PC-3 (cell line): ENCODE results near the gene ENTPD2. TPM values are rescaled to one million over a fixed set of nuclear protein-coding genes. Genes with fewer than 3 reads are reported as not detected.

Source experiments
- ATAC-seq: fragments of 200-7000 bp; cut with Tn5 transposase; 2 replicates; pipeline ENCODE4 v1.9.1; 2020; ENCODE audit warnings: mild to moderate bottlenecking, moderate library complexity
- BruUV-seq: library from RNA; stranded (reverse); fragments of 400-500 nt; replicated peaks from 2 replicates; lab custom pipeline; 2021; lab: Mats Ljungman, UMichigan
- CTCF ChIA-PET: fragments of 300-600 bp; sonication (Branson Sonifier 250); formaldehyde crosslinking; loops from one replicate; lab custom pipeline; 2022; ENCODE audit warnings: antibody characterized with exemption; lab: Charles Lee
- POLR2A ChIA-PET: fragments of 300-600 bp; sonication (Branson Sonifier 250); formaldehyde crosslinking; loops from one replicate; lab custom pipeline; 2022; ENCODE audit warnings: antibody characterized with exemption; ENCODE audit not compliant: unreplicated experiment; lab: Charles Lee
- DNase-seq: peaks from one replicate; pipeline ENCODE4 v3.0.0-alpha.2; 2015
- H2AFZ ChIP-seq: fragments of 300-600 bp; sonication (generic); 2 replicates; pipeline ENCODE4 v1.6.0; 2016; ENCODE audit warnings: antibody characterized with exemption, low read length
- H3F3A ChIP-seq: fragments of 300-600 bp; sonication (generic); one replicate; pipeline ENCODE4 v1.6.0; 2017; ENCODE audit warnings: antibody characterized with exemption, low read length, control low read depth, mild to moderate bottlenecking; ENCODE audit not compliant: unreplicated experiment
- H3K27ac ChIP-seq: fragments of 300-600 bp; sonication (generic); 2 replicates; pipeline ENCODE4 v1.5.1; 2016; ENCODE audit warnings: mild to moderate bottlenecking, low read length
- H3K27me3 ChIP-seq: fragments of 300-600 bp; sonication (generic); 2 replicates; pipeline ENCODE4 v1.6.1; 2016; ENCODE audit warnings: low read length, mixed read lengths
- H3K36me3 ChIP-seq: fragments of 300-600 bp; sonication (generic); 2 replicates; pipeline ENCODE4 v1.6.1; 2016; ENCODE audit warnings: low read depth, mixed run types, low read length, mixed read lengths
- H3K4me1 ChIP-seq: fragments of 300-600 bp; sonication (generic); 2 replicates; pipeline ENCODE4 v1.5.1; 2016; ENCODE audit warnings: low read length; ENCODE audit not compliant: insufficient read depth
- H3K4me2 ChIP-seq: fragments of 300-600 bp; sonication (generic); 2 replicates; pipeline ENCODE4 v1.6.0; 2016; ENCODE audit warnings: low read length
- H3K4me3 ChIP-seq: fragments of 300-600 bp; sonication (generic); 2 replicates; pipeline ENCODE4 v1.5.1; 2016; ENCODE audit warnings: mild to moderate bottlenecking, low read length, mixed read lengths
- H3K79me2 ChIP-seq: fragments of 300-600 bp; sonication (generic); 2 replicates; pipeline ENCODE4 v1.6.1; 2017; ENCODE audit warnings: low read length, mixed read lengths
- H3K9ac ChIP-seq: fragments of 300-600 bp; sonication (generic); 2 replicates; pipeline ENCODE4 v1.6.0; 2016; ENCODE audit warnings: mild to moderate bottlenecking, low read length
- H3K9me2 ChIP-seq: fragments of 300-600 bp; sonication (generic); replicated peaks from 2 replicates; pipeline ENCODE4 v1.6.1; 2016; ENCODE audit warnings: mixed run types, low read length, mixed read lengths
- H3K9me3 ChIP-seq: fragments of 300-600 bp; sonication (generic); 2 replicates; pipeline ENCODE4 v1.6.1; 2016; ENCODE audit warnings: low read length, mixed read lengths
- H4K20me1 ChIP-seq: fragments of 300-600 bp; sonication (generic); 2 replicates; pipeline ENCODE4 v1.6.1; 2016; ENCODE audit warnings: low read length, mixed read lengths
- EZH2 ChIP-seq: fragments of 300-600 bp; sonication (generic); IDR thresholded peaks from one replicate; pipeline ENCODE4 v1.6.1; 2017; ENCODE audit warnings: antibody characterized with exemption, mild to moderate bottlenecking, low read length; ENCODE audit not compliant: unreplicated experiment
- EZH2phosphoT487 ChIP-seq: fragments of 300-600 bp; sonication (generic); IDR thresholded peaks from 2 replicates; pipeline ENCODE4 v1.6.1; 2018; ENCODE audit warnings: mild to moderate bottlenecking, antibody characterized with exemption, low read length, borderline replicate concordance
- intact Hi-C: fragments of 100-400 bp; cut with micrococcal nuclease; formaldehyde crosslinking; loops from 2 replicates; pipeline ENCODE4 v1.9.0; 2023
- total RNA-seq: library from RNA; depleted of rRNA; stranded (reverse); fragments of >200 nt; gene quantifications from 2 replicates; pipeline ENCODE4 v1.2.3, GENCODE V29; 2014
- TF ChIP-seq, protein P1 (sequence below): fragments of 300-600 bp; sonication (generic); conservative IDR thresholded peaks from 2 replicates; pipeline ENCODE4 v1.5.1; 2017; ENCODE audit warnings: antibody characterized with exemption, low read depth, mild to moderate bottlenecking, low read length

The ENTPD2 gene
- total RNA-seq, 1 experiment from 2014 or later: 1.3 TPM

DNA sequence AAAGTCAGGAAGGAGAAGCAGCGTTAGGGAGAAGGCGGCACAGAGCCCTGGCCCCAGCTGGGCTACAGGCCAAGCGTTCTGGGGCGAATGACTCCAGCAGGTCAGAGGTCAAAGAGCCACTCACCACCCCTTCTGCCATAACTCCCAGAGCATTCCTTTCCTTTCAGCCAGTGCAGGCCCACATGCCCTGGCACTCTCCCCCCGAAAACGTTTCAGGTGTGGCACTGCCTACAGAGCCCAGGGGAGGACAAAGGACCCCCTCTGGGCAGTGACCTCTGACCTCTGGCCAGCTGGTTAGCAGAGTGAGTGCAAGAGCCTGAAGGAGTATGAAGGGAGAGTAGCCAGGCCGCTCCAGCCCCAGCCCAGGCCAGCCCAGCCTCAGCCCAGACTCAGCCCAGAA, 30.7 kb downstream of the ENTPD2 start:
- peaks cover 10% of the 10 kb centered on the region; the same call in 1 of the 2 replicates for H3K4me1 ChIP-seq
- H2AFZ ChIP-seq: no peak overlapping the region
- no peak overlapping the region for H3K9ac ChIP-seq
- no peaks in the 10 kb centered on the region for H3F3A ChIP-seq
- H3K4me2 ChIP-seq: no peak overlapping the region
- no peak overlapping the region for H3K4me3 ChIP-seq
- H3K79me2 ChIP-seq: peaks cover 12% of the 10 kb centered on the region; the same call in 1 of the 2 replicates
- H3K9me3 ChIP-seq: no peaks in the 10 kb centered on the region
- ChIA-PET POLR2A (no interaction called here), CTCF (no interaction called here)
- H3K27me3 ChIP-seq: no peaks in the 10 kb centered on the region
- H3K27ac ChIP-seq: no peak overlapping the region
- intact Hi-C loops: no loop called here
- TF ChIP-seq, protein P1, sequence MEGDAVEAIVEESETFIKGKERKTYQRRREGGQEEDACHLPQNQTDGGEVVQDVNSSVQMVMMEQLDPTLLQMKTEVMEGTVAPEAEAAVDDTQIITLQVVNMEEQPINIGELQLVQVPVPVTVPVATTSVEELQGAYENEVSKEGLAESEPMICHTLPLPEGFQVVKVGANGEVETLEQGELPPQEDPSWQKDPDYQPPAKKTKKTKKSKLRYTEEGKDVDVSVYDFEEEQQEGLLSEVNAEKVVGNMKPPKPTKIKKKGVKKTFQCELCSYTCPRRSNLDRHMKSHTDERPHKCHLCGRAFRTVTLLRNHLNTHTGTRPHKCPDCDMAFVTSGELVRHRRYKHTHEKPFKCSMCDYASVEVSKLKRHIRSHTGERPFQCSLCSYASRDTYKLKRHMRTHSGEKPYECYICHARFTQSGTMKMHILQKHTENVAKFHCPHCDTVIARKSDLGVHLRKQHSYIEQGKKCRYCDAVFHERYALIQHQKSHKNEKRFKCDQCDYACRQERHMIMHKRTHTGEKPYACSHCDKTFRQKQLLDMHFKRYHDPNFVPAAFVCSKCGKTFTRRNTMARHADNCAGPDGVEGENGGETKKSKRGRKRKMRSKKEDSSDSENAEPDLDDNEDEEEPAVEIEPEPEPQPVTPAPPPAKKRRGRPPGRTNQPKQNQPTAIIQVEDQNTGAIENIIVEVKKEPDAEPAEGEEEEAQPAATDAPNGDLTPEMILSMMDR: no peak
- TF ChIP-seq EZH2 (no peak), EZH2phosphoT487 (no peak)
- H3K9me2 ChIP-seq: no peaks in the 10 kb centered on the region
- no TSS peak for BruUV-seq
- DNase-seq (no peak), ATAC-seq (no peak)
- no peaks in the 10 kb centered on the region for H4K20me1 ChIP-seq
- H3K36me3 ChIP-seq: no peaks in the 10 kb centered on the region

DNA sequence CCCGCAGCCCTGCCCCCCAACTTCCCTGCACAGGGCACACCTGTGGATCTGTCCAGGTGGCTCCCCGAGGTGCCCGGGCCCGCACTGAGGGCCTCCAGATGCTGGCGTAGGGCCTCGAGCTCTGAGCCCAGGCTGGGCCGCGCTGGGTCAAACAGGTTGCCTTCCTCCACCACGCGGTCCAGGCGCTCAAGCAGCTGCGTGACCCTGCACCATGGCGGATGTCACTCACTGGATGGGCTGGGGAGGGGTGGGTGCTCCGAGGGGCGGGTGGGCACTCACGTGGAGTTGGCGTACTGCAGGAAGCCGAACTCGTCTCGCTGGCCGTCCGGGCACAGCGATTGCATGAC, 31.2 kb downstream of the ENTPD2 start:
- H3K9ac ChIP-seq: no peak overlapping the region

More for the DNA sequence above, 31.2 kb downstream of the ENTPD2 start:
- H3K27ac ChIP-seq: no peak overlapping the region
- intact Hi-C loops: no loop called here
- peaks cover 12% of the 10 kb centered on the region; the same call in 1 of the 2 replicates for H3K79me2 ChIP-seq
- peaks cover 10% of the 10 kb centered on the region; the same call in 1 of the 2 replicates for H3K4me1 ChIP-seq
- no peaks in the 10 kb centered on the region for H4K20me1 ChIP-seq
- ChIA-PET POLR2A (interaction anchor here (0.5 kb wide), 1 partner anchor 31 kb away, joined by 14 read pairs; no protein-coding TSS in a partner anchor), CTCF (interaction anchor here (1.0 kb wide), 1 partner anchor 13 kb away, joined by 3 read pairs; no protein-coding TSS in a partner anchor)
- DNase-seq (no peak), ATAC-seq (no peak)
- no peaks in the 10 kb centered on the region for H3K27me3 ChIP-seq
- H3K9me3 ChIP-seq: no peaks in the 10 kb centered on the region
- no peaks in the 10 kb centered on the region for H3K9me2 ChIP-seq
- H3K36me3 ChIP-seq: no peaks in the 10 kb centered on the region
- BruUV-seq: no TSS peak
- H3F3A ChIP-seq: no peaks in the 10 kb centered on the region
- TF ChIP-seq, protein P1: no peak
- TF ChIP-seq EZH2phosphoT487 (no peak), EZH2 (no peak)
- no peak overlapping the region for H2AFZ ChIP-seq
- H3K4me2 ChIP-seq: no peak overlapping the region
- H3K4me3 ChIP-seq: no peak overlapping the region
